GM19035 (cell line): ENCODE measurements around the gene CMC2.

Experiments
- ATAC-seq: cut with Tn5 transposase; IDR thresholded peaks from one replicate; pipeline ENCODE4 v1.9.1; 2021; ENCODE audit not compliant: unreplicated experiment

The CMC2 gene

DNA sequence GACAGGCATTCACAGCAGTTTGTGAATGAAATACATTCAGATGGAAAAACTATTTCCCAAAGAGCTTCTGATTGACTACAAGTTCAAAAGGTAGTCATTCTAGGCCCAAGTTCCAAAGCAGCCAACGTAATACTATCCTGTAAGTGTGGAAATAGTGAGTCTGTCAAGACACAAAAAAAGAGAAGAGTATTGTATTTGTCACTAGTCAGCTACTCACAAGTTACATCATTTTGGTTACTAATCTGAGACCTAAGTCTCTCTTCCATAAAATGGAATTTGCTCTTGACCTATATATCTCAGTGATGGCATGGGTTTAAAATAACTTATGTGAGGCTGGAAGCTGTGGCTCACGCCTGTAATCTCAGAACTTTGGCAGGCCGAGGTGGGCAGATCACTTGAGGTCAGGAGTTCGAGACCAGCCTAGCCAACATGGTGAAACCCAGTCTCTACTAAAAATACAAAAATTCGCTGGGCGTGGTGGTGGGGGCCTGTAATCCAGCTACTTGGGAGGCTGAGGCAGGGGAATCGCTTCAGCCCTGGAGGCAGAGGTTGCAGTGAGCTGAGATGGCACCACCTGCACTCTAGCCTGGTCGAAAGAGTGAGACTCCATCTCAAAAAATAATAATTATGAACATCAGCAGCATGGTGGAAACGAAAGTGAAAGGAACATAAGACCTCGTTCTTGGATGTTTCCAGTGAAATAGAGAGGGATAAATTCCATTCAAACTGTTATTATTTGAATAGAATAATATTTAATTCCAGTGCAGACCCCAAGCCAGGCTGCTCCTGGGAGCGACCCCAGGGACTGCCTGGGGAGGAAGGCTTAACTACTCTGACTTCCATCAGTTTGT lies 2.9 kb downstream of the CMC2 start:
- ATAC-seq = no peak

DNA sequence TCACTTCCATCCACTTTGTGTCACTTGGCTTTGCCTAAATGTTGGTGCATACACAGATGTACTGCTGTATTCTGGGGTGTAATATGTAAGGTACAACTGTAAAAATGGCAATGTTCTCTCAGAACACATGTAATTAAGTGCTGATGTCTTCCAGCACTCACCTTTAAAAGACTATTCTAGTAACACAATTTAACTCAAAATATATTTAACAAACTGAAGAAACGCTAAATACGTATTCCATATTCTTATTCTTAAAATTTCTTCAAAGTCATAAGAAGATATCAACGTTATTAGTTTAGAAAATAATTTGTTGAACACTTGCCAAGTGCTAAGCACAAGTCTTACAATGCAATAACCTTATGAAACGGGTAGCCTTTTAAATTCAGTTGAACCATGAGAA lies 3.6 kb downstream of the CMC2 start:
- no peak for ATAC-seq

DNA sequence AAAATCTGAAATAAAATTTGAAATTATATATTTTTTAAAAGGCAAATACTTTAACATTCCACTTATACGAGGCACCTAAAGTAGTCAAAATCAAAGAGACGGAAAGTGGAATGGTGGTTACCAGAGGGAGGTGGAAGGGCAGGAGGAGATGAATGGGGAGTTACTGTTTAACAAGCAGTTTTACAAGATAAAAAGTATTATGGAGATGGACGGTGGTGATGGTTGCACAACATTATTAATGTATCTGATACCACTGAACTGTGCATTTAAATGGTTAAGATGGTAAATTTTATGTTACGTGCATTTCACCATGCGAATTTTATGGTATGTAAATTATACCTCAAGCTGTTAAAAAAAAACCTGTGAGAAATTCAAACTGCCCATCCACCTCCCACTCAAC lies 5.4 kb downstream of the CMC2 start:
- no peak for ATAC-seq

DNA sequence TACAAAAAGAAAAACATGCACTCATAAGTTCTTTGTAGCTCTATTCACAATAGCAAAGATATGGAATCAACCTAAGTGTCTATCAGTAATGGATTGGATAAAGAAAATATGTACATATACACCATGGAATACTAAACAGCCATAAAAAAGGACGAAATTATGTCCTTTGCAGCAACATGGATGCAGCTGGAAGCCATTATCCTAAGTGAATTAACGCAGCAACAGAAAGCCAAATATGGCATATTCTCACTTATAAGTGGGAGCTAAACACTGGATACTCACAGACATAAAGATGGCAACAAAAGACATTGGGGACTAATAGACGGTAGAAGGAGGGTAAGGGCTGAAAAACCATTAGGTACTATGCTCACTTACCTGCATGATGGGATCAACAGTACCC lies 5.8 kb downstream of the CMC2 start:
- no peak for ATAC-seq

DNA sequence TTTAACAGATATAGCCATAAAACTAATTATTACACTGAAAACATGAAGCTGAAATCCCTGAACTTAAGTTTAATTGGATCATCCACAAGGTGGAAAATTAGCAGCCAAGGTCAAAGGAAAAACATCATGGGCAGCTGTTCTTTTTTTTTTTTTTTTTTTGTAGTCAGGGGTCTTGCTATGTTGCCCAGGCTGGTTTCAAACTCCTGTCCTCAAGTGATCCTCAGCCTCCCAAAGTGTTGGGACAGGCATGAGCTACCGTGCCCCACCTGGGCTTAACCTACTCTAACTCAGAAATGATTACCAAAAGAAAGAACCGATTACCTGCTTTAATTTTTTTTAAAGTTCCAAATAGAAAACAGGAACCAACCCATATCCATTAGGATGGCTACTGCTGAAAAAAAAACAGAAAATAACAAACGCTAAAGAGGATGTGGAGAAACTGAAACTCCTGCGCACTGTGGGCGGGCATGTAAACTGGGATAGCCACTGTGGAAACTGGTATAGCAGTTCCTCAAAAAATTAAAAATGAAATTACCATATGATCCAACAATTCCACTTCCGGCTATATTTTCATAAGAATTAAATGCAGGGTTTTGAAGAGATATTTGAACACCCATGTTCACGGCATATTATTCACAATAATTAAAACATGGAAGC lies 8.6 kb downstream of the CMC2 start:
- ATAC-seq = no peak

DNA sequence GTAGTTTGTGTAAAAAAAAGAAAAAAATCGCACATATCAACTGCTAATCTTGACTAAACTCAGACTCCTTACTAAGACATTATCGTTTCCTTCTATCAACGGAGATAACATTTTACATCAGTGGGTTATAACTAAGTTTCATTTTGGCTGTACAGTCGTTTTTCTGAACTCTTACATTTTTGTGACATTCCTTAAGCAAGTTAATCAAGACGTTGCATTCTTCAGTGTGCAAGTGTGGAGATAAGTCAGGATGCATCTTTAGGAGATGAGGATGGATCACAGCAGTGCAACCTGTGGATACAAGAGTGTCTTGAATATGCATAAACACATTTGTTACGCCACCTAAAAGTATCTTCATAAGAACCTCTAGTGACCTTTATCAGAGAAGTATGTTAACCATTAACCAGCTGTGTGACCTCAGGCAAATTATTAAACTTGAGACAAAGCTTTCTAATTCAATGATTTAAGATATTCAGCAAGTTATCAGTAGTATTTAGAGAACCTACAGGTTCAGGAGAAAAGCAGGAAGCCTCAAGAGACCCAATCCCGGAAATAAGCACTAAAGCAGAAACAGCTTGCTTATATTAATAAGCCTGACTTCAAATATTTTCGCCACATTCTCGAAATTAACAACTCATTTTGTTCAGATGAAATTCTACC lies 9.4 kb downstream of the CMC2 start:
- ATAC-seq = no peak

DNA sequence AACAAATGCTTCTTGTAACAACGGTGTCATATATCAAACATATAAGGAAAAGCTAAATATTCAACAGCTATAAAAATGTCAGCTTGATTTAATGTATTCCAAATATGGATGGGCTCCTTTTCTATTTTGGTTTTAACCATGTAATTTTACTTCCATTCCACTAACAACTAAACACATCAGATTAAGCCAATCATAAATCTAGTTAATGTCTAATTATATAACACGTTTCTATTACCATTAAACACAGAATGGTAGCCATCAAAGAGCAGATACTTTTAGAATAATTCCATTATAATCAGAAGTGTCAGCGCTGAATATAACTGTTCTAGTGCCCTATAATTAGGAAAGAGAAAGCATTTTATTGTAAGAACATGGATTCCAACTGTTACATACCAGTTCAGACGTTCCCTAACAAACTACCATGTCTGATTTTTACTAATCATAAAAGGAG lies 10.0 kb downstream of the CMC2 start:
- ATAC-seq = no peak

DNA sequence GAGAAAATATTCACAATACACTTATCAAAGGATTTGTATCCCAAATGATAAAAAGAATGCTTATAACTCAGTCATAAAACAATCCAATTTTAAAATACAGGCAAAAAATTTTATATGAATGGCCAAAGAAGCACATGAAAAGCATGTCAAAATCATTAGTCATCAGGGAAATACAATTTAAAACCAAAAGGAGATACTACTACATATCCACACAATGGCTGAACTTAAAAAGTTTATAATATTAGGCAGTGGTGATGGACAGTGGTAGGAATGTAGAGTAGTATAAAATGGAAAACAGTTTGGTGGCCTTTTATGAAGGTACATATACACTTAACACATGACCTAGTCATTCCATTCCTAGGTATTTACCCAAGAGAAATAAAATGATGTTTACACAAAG lies 12.2 kb downstream of the CMC2 start:
- ATAC-seq = no peak

DNA sequence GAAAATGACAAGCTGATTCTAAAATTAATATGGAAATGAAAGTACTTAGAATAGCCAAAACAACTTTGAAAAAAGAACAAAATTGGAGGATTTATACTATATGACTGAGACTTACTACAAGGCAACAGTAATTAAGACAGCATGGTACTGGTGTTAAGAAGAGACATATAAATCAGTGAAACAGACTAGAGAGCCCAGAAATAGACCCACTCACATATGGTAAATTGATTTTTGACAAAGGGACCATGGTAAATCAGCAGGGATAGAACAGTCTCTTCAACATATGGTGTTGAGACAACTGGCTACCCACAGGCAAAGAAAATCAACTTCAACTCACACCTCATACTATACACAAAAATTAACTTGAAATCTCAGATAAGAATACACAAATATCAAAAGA lies 12.9 kb downstream of the CMC2 start:
- ATAC-seq = no peak

DNA sequence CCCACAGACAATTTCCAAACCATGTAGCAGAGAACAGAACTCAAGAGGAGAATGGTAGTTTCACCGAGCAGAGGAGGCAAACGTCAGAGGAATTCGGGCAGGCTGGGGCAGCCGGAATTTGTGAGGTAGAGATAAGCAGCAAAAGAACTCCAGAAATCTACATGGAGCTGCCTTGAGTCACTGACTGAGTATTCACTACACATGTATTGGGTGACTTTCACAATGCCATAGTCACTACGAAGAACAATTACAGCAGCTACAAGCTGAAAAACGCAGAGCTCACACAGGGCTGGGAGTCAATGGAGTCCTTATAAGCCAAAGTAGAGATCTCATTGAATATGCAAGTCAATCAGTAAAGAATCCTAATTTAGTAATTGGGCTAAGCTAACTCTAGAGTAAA lies 13.4 kb downstream of the CMC2 start:
- no peak for ATAC-seq

DNA sequence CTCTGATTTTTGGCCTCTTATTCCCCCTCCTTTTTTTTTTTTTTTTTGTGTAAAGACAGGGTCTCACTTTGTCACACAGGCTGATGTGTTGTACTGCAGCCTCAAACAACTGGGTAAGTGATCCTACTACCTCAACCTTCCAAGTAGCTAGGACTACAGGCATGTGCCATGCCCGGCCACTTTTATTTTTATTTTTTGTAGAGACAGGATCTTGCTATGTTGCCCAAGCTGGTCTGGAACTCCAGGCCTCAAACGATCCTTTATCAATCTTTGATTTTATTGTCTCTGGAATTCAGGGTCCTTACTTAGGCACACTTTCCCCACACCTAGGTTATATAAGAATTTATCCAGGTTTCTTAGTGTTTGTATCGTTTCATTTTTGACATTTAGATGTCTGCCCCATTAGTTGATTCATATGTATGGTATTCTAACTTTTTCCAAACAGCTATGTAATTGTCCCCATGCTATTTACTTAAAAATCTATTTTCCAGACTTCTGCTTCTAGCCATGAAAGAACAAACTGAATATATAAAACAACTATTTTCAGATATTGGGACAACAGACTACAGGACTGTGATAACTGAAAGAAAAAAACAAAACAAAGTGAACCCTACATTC lies 13.9 kb downstream of the CMC2 start:
- no peak for ATAC-seq

DNA sequence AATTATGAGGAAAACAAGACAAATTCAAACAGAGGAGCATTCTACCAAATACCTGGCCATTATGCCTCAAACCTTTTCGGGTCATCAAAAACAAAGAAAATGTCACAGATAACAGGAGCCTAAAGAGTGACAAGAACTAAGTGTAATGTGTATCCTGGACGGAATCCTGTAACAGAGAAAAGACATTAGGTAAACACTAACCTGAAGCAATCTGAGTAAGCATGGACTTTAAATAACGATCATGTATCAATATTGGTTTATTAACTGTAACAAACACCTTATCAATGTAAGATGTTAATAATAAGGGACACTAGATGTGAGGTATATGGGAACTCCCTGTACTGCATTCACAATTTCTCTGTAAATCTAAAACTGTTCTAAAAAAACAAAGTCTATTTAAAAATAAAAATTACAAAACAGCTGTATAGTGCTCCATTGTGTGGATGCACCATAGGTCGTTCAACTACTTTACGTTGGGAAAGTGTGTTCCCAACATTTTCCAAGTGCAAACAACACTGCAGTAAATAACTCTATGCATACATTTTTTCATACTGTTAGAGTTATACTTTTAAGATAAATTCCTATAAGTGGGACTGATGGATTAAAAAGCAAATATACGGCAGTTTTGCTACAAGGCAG lies 14.8 kb downstream of the CMC2 start:
- ATAC-seq = no peak

DNA sequence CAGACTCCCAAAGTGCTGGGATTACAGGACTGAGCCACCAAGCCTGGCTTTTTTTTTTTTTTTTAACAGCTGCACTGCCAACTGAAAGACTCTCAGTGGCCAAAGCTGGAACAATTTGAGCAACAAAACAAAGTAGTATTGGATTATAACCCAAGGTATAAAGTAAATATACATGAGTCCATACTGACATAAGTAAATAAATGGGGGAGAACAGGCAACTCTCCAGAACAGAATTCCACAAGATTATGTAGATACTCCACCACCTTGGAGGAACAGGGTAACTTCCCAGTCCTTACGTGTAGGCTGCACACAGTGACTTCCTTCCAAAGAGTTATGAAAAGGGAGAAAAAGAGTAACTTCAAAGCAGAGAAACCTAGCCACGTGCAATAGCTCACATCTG lies 15.7 kb downstream of the CMC2 start:
- no peak for ATAC-seq

DNA sequence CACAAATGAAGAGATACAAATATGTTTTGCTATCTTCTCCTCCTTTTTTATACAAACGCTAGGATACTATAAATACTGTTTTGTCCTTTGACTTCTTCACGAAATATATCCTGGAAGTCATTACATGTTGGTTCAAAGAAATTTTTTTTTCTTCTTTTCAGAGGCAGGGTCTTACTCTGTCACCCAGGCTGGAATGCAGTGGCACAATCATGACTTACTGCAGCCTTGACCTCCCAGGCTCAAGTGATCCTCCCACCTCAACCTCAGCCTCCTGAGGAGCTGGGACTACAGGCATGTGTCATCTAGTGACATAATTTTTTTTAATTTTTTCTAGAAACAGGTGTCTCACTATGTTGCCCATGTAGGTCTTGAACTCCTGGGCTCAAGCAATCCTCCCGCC lies 16.1 kb downstream of the CMC2 start:
- no peak for ATAC-seq

DNA sequence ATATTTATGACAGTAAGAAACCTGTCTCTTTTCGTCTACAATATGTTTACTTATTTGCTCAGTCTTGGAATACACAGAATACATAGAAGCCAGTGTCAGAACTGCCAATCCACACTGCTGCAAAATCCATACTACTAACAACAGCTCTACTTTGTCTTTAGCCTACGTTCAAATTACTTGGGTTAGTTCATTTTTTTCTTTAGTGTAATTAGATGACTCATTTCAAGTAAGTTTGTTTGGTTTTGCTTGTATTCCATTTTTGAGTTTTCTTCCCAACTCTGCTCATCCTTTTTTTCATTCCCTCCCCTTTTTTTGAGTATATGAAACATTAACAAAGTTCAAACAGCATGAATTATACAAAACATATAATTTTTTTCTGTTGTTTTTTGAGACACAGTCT lies 16.9 kb downstream of the CMC2 start:
- ATAC-seq = no peak

DNA sequence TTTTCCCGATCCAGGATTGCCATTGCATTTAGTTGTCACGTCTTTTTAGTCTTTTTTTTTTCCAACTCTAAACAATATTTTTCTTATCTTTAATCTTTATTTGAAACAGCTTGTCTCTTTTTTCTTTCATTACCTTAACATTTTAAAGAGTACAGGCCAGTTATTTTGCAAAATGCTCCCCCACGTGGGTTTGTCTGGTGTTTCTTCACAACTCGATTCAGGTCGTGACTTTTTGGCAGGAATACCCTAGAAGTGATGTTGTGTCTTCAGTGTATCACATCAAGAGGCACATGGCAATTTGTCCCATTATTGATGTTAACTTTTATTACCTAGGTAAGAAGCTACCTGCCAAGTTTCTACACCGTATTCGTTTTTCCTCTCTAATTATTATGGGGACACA lies 17.9 kb downstream of the CMC2 start:
- ATAC-seq = no peak

DNA sequence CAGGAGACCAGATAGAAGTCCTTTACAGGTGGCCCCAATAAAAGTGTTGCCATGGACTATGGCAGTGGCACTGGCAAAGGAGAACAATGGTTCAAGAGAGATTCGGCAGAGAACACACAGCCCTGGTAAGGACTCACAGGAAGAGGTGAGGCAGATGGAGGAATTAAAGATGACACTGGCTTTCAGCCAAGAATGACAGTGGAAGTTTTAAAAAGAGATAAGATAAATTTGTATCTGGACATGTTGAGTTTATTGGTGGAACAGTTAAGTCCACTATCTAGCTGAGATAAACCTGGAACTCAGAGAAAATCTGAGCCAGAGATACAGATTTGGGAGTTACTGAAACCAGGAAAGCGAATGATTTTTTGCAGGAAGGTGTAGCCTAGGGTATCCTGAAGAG lies 20.1 kb downstream of the CMC2 start:
- ATAC-seq = no peak

DNA sequence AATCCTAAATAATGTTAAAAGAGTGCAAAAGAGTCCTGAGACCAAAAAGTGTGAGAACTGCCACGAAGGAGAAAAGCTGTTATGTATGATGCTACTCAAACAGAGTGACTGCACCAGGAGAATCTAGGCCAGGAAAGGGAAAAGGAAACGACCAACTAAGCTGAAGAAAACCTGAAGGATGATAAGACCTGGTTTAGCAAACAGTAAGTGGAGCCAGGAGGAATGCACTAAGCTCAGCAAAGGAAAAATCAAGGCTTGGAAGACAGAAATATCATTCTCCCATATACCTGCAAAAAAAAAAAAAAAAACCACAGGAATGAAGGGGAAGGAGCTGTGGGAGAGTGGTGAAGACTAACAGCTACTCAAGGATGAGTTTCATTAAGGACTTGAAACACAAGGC lies 21.1 kb downstream of the CMC2 start:
- ATAC-seq = no peak

DNA sequence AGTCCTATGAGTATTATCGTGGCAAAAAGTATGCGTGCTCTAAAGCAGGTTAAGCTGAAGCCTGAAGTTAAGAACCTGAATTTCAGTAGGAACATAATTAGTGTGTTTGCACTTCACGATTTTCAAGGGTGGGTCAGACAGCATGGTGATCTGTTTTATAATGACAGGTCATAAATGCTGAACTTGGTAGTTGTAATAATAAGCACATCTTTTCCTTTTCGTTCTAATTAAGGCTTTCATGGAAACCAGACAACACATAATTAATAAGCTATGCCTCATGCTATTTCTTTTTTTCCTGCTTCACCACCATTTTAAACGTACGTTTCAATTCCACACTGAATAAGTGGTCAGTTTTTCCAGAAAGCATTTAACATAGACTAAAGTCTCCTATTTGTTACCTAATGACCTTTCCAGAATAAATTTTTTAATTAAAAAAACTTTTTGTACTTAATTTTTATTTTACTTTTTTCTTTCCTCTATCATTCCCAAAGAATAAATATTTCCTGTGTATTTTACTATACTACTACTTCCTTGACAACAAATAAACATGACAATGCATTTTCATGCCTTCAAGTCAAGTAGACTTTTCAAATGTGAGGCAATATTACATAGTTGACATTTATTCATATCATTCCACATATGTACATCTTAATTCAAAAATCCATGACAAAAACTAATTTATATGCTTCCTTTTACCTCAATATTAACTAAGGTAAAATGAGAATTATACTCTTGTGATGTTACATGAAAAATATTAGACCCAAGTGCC lies 22.4 kb downstream of the CMC2 start:
- ATAC-seq = no peak

DNA sequence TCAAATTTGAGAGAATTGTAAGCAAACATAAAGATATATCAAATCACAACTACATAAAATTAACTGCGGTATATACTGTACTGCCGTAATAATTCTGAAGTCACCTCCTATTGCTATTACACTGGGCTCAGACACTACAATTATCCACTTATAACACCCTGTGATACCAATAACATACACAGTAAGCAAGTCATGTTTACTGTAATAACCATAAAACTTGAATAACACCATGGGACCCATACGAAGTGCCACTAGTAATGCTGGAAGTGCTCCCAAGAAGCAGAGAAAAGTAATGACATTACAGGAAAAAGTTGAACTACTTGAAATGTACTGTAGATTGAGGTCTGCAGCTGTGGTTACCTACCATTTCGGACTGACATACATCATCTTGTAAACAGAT lies 24.0 kb downstream of the CMC2 start:
- ATAC-seq = no peak

DNA sequence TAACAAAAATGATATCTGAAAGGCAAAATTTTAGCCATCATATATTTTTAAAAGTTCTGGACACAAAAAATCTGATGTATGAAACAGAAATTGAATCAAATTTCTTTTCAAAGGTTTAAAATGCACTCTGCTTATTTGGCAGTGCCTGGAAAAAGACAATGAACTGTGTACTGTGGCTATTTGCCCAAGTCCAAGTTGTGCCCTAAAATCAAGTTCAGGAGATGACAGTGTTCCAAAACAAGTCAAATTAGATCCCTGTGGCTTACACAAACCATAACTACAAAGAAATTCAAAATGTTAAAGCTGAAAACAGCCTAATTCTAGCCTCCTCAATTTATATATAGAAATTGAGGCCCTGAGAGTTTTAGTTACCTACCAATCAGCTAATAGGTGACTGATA lies 25.6 kb downstream of the CMC2 start:
- no peak for ATAC-seq
